ENCODE measurements around the gene SLCO3A1.

The SLCO3A1 gene

DNA sequence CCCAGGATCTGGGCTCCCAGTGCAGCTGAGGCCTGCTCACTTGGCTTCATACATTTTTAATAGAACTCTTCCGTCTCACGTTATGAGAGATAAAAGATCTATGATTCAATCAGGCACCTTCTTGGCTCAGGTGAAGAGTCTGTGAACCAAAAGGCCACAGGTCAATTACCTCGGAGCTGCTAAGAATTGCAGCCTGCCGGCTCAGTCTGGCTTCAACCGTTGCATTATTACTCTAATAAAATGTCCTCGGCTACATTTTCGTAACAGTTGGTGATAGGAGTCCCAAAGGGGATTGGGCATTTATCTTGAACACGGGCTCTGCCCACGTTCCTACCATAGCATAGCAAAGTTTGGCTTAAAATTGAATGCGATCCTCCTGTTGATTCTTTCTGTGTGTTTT is 176.3 kb downstream of the SLCO3A1 start:
- TF ChIP-seq, protein P1, sequence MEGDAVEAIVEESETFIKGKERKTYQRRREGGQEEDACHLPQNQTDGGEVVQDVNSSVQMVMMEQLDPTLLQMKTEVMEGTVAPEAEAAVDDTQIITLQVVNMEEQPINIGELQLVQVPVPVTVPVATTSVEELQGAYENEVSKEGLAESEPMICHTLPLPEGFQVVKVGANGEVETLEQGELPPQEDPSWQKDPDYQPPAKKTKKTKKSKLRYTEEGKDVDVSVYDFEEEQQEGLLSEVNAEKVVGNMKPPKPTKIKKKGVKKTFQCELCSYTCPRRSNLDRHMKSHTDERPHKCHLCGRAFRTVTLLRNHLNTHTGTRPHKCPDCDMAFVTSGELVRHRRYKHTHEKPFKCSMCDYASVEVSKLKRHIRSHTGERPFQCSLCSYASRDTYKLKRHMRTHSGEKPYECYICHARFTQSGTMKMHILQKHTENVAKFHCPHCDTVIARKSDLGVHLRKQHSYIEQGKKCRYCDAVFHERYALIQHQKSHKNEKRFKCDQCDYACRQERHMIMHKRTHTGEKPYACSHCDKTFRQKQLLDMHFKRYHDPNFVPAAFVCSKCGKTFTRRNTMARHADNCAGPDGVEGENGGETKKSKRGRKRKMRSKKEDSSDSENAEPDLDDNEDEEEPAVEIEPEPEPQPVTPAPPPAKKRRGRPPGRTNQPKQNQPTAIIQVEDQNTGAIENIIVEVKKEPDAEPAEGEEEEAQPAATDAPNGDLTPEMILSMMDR (IDR thresholded peaks at IDR 0.05; ENCODE audit: insufficient read depth, low read depth, low read length, missing control alignments), result no peak
- H3K4me3 ChIP-seq (ENCODE audit: low read length), result no peak overlapping the region
- no peak for DNase-seq (ENCODE audit: low read depth)

DNA sequence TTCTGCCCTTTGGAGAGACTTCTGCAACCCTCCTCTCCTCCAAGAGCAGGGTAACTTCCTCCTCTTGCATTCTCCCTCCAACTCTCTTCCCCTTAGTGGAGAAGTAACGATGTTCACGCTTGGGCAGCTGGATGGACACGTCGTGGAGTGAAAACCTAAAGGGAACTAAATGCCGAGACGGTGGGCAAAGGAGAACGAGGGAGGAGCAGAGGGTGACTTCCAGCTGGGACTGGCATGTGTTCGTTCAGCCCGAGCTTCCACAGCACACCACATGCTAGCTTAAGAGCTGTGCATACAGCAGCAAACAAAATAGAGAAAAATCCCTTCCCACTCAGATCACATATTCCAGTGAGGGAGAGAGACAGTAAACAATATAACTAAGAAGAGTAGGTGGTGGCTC is 179.8 kb downstream of the SLCO3A1 start:
- no peak for DNase-seq (ENCODE audit: low read depth)
- no peak overlapping the region for H3K4me3 ChIP-seq (ENCODE audit: low read length)

DNA sequence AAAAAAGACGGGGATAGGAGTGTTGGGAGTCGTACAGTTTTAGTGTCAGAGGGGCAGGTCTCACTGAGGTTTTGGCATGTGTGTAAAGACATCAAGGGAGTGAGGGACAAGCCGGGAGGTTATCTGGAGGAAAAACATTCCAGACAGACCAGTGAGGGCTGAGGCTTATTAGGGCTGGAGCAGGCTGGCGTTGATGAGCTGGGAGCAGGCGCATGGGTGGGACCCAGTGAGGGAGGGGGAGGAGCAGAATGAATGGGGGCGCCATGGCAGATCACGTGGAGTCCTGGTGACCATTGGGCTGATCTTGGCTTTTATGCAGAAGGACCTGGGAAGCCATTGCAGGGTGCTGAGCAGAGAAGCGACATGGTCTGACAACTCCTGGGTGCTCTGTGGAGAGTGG is 180.2 kb downstream of the SLCO3A1 start:
- TF ChIP-seq, protein P1 (IDR thresholded peaks at IDR 0.05; ENCODE audit: insufficient read depth, low read depth, low read length, missing control alignments), result no peak
- DNase-seq (ENCODE audit: low read depth), result no peak

More for the DNA sequence above, 179.8 kb downstream of the SLCO3A1 start:
- TF ChIP-seq, protein P1 (IDR thresholded peaks at IDR 0.05; ENCODE audit: insufficient read depth, low read depth, low read length, missing control alignments), result no peak

DNA sequence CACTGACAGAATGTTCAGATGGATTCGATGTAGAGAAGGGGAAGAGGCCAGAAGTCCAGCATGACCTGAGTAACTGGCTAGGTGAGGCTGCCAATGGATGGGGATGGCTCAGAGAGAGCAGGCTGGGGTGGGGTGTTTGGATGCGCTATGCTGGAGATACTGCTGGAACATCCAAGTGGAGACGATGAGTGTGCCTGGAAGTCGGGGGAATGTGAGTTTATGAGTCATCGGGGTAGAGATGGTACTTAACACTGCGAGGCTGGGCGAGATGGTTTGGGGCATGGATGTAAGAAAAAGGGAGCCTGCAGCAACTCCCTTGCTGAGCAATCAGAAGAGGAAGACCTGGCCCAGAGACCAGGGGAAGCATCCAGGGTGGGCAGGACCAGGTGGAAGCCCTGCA is 180.7 kb downstream of the SLCO3A1 start:
- TF ChIP-seq, protein P1 (IDR thresholded peaks at IDR 0.05; ENCODE audit: insufficient read depth, low read depth, low read length, missing control alignments), result no peak

More for the DNA sequence above, 180.2 kb downstream of the SLCO3A1 start:
- H3K4me3 ChIP-seq (ENCODE audit: low read length), result no peak overlapping the region

DNA sequence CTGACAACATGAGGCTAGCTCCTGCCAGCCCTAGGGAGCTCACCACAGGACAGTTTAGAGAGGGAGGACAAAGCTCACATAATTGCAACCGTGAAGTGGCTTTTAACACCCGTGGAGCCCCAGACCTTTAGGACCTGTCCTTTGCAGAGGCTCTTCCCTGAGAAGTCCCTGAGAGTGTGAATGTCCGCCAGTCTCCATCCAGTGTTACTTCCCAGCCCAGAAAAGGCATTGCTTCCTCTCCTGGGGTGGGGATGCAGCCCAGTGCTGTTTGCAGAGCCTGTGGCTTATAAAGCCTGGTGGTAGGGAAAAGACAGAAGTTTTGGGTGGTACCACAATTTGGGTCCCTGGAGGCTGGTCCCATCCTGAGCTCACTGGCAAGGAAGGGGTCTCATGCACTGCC is 182.0 kb downstream of the SLCO3A1 start:
- no peak overlapping the region for H3K4me3 ChIP-seq (ENCODE audit: low read length)
- no peak for DNase-seq (ENCODE audit: low read depth)
- TF ChIP-seq, protein P1 (IDR thresholded peaks at IDR 0.05; ENCODE audit: insufficient read depth, low read depth, low read length, missing control alignments), result no peak

More for the DNA sequence above, 180.7 kb downstream of the SLCO3A1 start:
- no peak for DNase-seq (ENCODE audit: low read depth)
- no peak overlapping the region for H3K4me3 ChIP-seq (ENCODE audit: low read length)

DNA sequence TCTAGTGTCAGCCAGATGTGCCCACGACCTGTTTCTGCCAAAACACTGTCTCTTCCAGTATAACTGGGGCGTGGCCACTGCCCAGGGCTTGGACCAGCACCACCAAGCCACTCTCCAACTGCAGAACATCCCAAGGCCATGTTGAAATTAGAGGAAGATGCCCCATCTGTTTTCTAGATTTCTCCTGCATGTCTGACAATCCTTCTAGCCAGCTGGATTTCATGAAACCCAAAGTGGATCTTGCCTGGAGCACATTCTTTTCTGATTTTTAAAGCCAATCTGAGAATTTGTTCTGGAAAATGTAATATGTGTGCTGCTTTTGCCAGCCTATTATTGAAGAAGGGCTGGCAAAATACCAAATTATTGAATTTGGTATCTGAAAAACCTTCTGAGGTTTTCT is 182.5 kb downstream of the SLCO3A1 start:
- DNase-seq (ENCODE audit: low read depth), result no peak
- TF ChIP-seq, protein P1 (IDR thresholded peaks at IDR 0.05; ENCODE audit: insufficient read depth, low read depth, low read length, missing control alignments), result no peak
- no peak overlapping the region for H3K4me3 ChIP-seq (ENCODE audit: low read length)

DNA sequence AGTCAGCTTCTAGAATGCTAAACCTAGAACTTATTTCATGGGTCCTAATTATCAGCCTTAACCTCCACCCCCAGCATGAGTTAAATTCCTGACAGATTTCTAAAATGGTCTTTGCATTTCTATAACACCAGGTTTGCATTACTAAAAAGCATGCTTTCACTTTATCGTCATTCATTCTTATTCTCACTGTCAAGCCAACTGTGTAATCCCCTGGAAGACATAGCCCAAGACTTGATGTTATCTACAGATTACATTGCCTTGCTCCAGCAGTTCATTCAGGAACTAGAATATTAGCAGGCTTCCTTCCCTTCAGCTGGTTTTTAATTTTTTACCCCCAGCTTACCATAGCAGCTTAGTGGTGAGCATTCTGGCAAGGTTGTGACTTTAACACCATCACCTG is 184.0 kb downstream of the SLCO3A1 start:
- no peak for DNase-seq (ENCODE audit: low read depth)
- TF ChIP-seq, protein P1 (IDR thresholded peaks at IDR 0.05; ENCODE audit: insufficient read depth, low read depth, low read length, missing control alignments), result no peak
- H3K4me3 ChIP-seq (ENCODE audit: low read length), result no peak overlapping the region

Measured in epithelial cell of esophagus (primary cell).